ENCODE data around the gene TSPAN16.

- no peak for TF ChIP-seq CTCF (conservative IDR thresholded peaks at IDR 0.05; ENCODE audit: low read depth in 2 of 2)
- TF ChIP-seq POLR2AphosphoS5 (IDR thresholded peaks at IDR 0.05; ENCODE audit: low read depth), result no peak
- no peak for TF ChIP-seq CREB1 (CRISPR knock-in tag; IDR thresholded peaks at IDR 0.05; ENCODE audit: low read depth)
- TF ChIP-seq EZH2 (IDR thresholded peaks at IDR 0.05; ENCODE audit: low read depth, unreplicated experiment), result no peak
- no peak for TF ChIP-seq REST (IDR thresholded peaks at IDR 0.05; ENCODE audit: unreplicated experiment)
- no peak for TF ChIP-seq ZNF462 (CRISPR knock-in tag; IDR thresholded peaks at IDR 0.05)
- TF ChIP-seq JUNB (IDR thresholded peaks at IDR 0.05; ENCODE audit: unreplicated experiment), result no peak
- TF ChIP-seq EZH2phosphoT487 (IDR thresholded peaks at IDR 0.05; ENCODE audit: unreplicated experiment), result no peak
Measured at GRCh38 chr19:11347546-11348039, 51.6 kb downstream of the TSPAN16 start.
